K562 (cell line): ENCODE measurements around the gene KCNK6. TPM values are rescaled to one million over a fixed set of nuclear protein-coding genes. Genes with fewer than 3 reads are reported as not detected.

Experiments
- CEBPG ChIP-seq, 3 experiments: fragments of 200-800 bp in 1 of 3; sonication (Bioruptor generic) in 1 of 3; sonication (generic) in 1 of 3; formaldehyde crosslinking in 1 of 3; IDR thresholded peaks in 2 of 3; conservative IDR thresholded peaks in 1 of 3; 2 replicates each; pipeline versions ENCODE4 v1.6.1 to v1.8.0; 2016 to 2022; ENCODE audit warnings: missing compliant biosample characterization in 2 of 3, missing genetic modification characterization in 2 of 3, mild to moderate bottlenecking in 1 of 3, missing genetic modification reagents in 1 of 3
- DEAF1 ChIP-seq: fragments of 450-650 bp; formaldehyde crosslinking; IDR thresholded peaks from 2 replicates; pipeline ENCODE4 v1.4.0; 2020; ENCODE audit warnings: mild to moderate bottlenecking, moderate library complexity
- HDAC8 ChIP-seq: fragments of 450-650 bp; IDR thresholded peaks from 2 replicates; pipeline ENCODE4 v1.6.1; 2016; ENCODE audit warnings: mild to moderate bottlenecking, missing genetic modification characterization, moderate library complexity, missing compliant biosample characterization
- HMG20B ChIP-seq: fragments of 250-450 bp; sonication (Bioruptor Pico); IDR thresholded peaks from 2 replicates; pipeline ENCODE4 v1.5.0; 2021; ENCODE audit warnings: mild to moderate bottlenecking
- MEIS2 ChIP-seq: fragments of 450-650 bp; IDR thresholded peaks from 2 replicates; pipeline ENCODE4 v1.6.1; 2014; ENCODE audit warnings: mild to moderate bottlenecking; ENCODE audit not compliant: partially characterized antibody
- NBN ChIP-seq: fragments of 450-650 bp; IDR thresholded peaks from 2 replicates; pipeline ENCODE4 v1.6.1; 2016; ENCODE audit warnings: low read depth, mild to moderate bottlenecking
- NCOR1 ChIP-seq: fragments of 450-650 bp; IDR thresholded peaks from 2 replicates; pipeline ENCODE4 v1.6.1; 2016; ENCODE audit warnings: mild to moderate bottlenecking, moderate library complexity
- NFXL1 ChIP-seq: fragments of 450-650 bp; formaldehyde crosslinking; IDR thresholded peaks from 2 replicates; pipeline ENCODE4 v1.4.0; 2021; ENCODE audit warnings: mild to moderate bottlenecking
- NR2C1 ChIP-seq, 2 experiments: fragments of 450-650 bp; IDR thresholded peaks; 2 replicates each; pipeline ENCODE4 v1.6.1; 2017; ENCODE audit warnings: mild to moderate bottlenecking in 2 of 2, antibody characterized with exemption in 1 of 2, inconsistent platforms in 1 of 2, missing compliant biosample characterization in 1 of 2, missing genetic modification characterization in 1 of 2
- PHF8 ChIP-seq: fragments of 200-600 bp; sonication (generic); IDR thresholded peaks from 2 replicates; pipeline ENCODE4 v1.6.1; 2012; ENCODE audit warnings: mixed run types, mild to moderate bottlenecking, inconsistent platforms, low read length, moderate library complexity, borderline replicate concordance
- PURB ChIP-seq: sonication (generic); formaldehyde crosslinking; IDR thresholded peaks from 2 replicates; pipeline ENCODE4 v1.9.0; 2021; ENCODE audit warnings: low read depth, mild to moderate bottlenecking, missing genetic modification reagents
- RBBP5 ChIP-seq: fragments of 200-600 bp; sonication (generic); IDR thresholded peaks from 2 replicates; pipeline ENCODE4 v1.6.1; 2012; ENCODE audit warnings: borderline replicate concordance, mild to moderate bottlenecking, low read length, control low read depth, inconsistent platforms; ENCODE audit not compliant: insufficient read depth, poor library complexity, severe bottlenecking
- SLC30A9 ChIP-seq: fragments of 250-450 bp; sonication (Bioruptor Pico); IDR thresholded peaks from 2 replicates; pipeline ENCODE4 v1.8.0; 2022; ENCODE audit warnings: mild to moderate bottlenecking, moderate library complexity
- TEAD4 ChIP-seq, 2 experiments: sonication (generic) in 1 of 2; formaldehyde crosslinking in 1 of 2; IDR thresholded peaks; 2 replicates each; pipeline versions ENCODE4 v1.6.1 to v1.8.0; 2012 to 2022; ENCODE audit warnings: borderline replicate concordance in 1 of 2, inconsistent platforms in 1 of 2, low read length in 1 of 2, mild to moderate bottlenecking in 1 of 2, missing genetic modification reagents in 1 of 2
- YBX1 ChIP-seq: fragments of 450-650 bp; IDR thresholded peaks from 2 replicates; pipeline ENCODE4 v1.7.1; 2016; ENCODE audit warnings: mild to moderate bottlenecking
- ZNF699 ChIP-seq: fragments of 250-450 bp; sonication (Bioruptor Pico); IDR thresholded peaks from 2 replicates; pipeline ENCODE4 v1.8.0; 2021; ENCODE audit warnings: mild to moderate bottlenecking, moderate library complexity; ENCODE audit not compliant: insufficient replicate concordance
- ZNF79 ChIP-seq: fragments of 250-450 bp; sonication (Bioruptor Pico); IDR thresholded peaks from 2 replicates; pipeline ENCODE4 v1.4.0; 2020; ENCODE audit warnings: low read depth, mild to moderate bottlenecking, moderate library complexity
- polyA plus RNA-seq, 8 experiments: library from polyadenylated mRNA; depleted of rRNA in 4 of 8; stranded (reverse) in 5 of 8; unstranded in 3 of 8; fragments of >200 nt; fragmentation: Nextera tagmentation in 2 of 8; fragmentation: Illumina TruSeq in 1 of 8; extraction: Ambion mirVana in 2 of 8; extraction: Trizol in 1 of 8; gene quantifications; 2 replicates each; pipeline versions ENCODE4 v1.2.1 to v1.2.3, GENCODE V29; 2011 to 2014; ENCODE audit warnings: inconsistent platforms in 1 of 8, missing spikeins in 1 of 8
- total RNA-seq, 7 experiments: library from RNA; depleted of rRNA in 6 of 7; stranded (reverse); fragments of >200 nt in 6 of 7; fragmentation: Illumina TruSeq in 2 of 7; extraction: Trizol in 2 of 7; gene quantifications; 2 replicates each; pipeline versions ENCODE4 v1.2.1 to v1.2.3, GENCODE V29; 2011 to 2021; ENCODE audit warnings: low replicate concordance in 1 of 7
- TF ChIP-seq, protein P1 (sequence below): sonication (generic); formaldehyde crosslinking; IDR thresholded peaks from 2 replicates; pipeline ENCODE4 v1.8.0; 2022; ENCODE audit warnings: mild to moderate bottlenecking, missing genetic modification reagents
- TF ChIP-seq, protein P2 (sequence below): fragments of 150-350 bp; IDR thresholded peaks from 2 replicates; pipeline ENCODE4 v1.6.1; 2014; ENCODE audit warnings: low read depth, mild to moderate bottlenecking, low read length, borderline replicate concordance

Gene KCNK6
- total and polyA plus RNA-seq, 9 of the 15 experiments (the other 6 are each of a cell fraction or from before 2014, with no cell fraction given), result 0.05 to 0.42 (median 0.15) TPM

GRCh38 chr19:38335949-38336637, 16.4 kb downstream of the KCNK6 start (continued):
- TF ChIP-seq PHF8 (peak; percentile 54; the same call in 1 of the 2 replicates), ZNF79 (CRISPR knock-in tag) (no peak), HMG20B (CRISPR knock-in tag) (no peak), ZNF699 (CRISPR knock-in tag) (no peak), HDAC8 (tag) (no peak), MEIS2 (no peak), TEAD4 (IDR thresholded peaks at IDR 0.05; ENCODE audit: low read length) (no peak), TEAD4 (CRISPR knock-in tag; IDR thresholded peaks at IDR 0.05; ENCODE audit: borderline replicate concordance) (no peak), DEAF1 (CRISPR knock-in tag) (no peak), NFXL1 (CRISPR knock-in tag) (no peak), NBN (peak; percentile 28), PURB (CRISPR knock-in tag) (no peak), CEBPG (CRISPR knock-in tag; IDR thresholded peaks at IDR 0.05) (no peak), CEBPG (tag; conservative IDR thresholded peaks at IDR 0.05 in 1 of 2, IDR thresholded peaks at IDR 0.05 in 1 of 2) (no peak), YBX1 (no peak), NR2C1 (IDR thresholded peaks at IDR 0.05) (no peak), NR2C1 (tag; IDR thresholded peaks at IDR 0.05) (no peak), RBBP5 (peak; percentile 30), SLC30A9 (CRISPR knock-in tag) (no peak), NCOR1 (no peak)
- TF ChIP-seq, protein P1, sequence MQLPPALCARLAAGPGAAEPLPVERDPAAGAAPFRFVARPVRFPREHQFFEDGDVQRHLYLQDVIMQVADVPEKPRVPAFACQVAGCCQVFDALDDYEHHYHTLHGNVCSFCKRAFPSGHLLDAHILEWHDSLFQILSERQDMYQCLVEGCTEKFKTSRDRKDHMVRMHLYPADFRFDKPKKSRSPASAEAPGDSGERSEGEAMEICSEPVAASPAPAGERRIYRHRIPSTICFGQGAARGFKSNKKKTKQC (CRISPR knock-in tag), result no peak
- TF ChIP-seq, protein P2, sequence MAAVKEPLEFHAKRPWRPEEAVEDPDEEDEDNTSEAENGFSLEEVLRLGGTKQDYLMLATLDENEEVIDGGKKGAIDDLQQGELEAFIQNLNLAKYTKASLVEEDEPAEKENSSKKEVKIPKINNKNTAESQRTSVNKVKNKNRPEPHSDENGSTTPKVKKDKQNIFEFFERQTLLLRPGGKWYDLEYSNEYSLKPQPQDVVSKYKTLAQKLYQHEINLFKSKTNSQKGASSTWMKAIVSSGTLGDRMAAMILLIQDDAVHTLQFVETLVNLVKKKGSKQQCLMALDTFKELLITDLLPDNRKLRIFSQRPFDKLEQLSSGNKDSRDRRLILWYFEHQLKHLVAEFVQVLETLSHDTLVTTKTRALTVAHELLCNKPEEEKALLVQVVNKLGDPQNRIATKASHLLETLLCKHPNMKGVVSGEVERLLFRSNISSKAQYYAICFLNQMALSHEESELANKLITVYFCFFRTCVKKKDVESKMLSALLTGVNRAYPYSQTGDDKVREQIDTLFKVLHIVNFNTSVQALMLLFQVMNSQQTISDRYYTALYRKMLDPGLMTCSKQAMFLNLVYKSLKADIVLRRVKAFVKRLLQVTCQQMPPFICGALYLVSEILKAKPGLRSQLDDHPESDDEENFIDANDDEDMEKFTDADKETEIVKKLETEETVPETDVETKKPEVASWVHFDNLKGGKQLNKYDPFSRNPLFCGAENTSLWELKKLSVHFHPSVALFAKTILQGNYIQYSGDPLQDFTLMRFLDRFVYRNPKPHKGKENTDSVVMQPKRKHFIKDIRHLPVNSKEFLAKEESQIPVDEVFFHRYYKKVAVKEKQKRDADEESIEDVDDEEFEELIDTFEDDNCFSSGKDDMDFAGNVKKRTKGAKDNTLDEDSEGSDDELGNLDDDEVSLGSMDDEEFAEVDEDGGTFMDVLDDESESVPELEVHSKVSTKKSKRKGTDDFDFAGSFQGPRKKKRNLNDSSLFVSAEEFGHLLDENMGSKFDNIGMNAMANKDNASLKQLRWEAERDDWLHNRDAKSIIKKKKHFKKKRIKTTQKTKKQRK, result no peak
